Large intestine (tissue), 3 donors: ENCODE measurements around the gene CBARP. TPM values are rescaled to one million over a fixed set of nuclear protein-coding genes. Genes with fewer than 3 reads are reported as not detected.
"Not testable (repeated sequence)": the region's sequence is repeated elsewhere in the genome, so short reads cannot be mapped to it uniquely, and the experiment has no call there.

Experiments used
- DNase-seq, 2 donors: peaks; one replicate each; pipeline versions ENCODE4 v3.0.0 to v3.0.0-alpha.2; 2013
- H3K27ac ChIP-seq: one replicate; pipeline ENCODE4 v1.5.1; 2013; ENCODE audit warnings: low read length
- H3K27me3 ChIP-seq: 2 replicates; pipeline ENCODE4 v1.6.1; 2013; ENCODE audit warnings: low read length; ENCODE audit not compliant: control insufficient read depth, insufficient read depth
- H3K36me3 ChIP-seq: 2 replicates; pipeline ENCODE4 v1.6.1; 2013; ENCODE audit warnings: low read length; ENCODE audit not compliant: control insufficient read depth, insufficient read depth
- H3K4me1 ChIP-seq: one replicate; pipeline ENCODE4 v1.6.1; 2013; ENCODE audit warnings: low read length; ENCODE audit not compliant: control insufficient read depth, insufficient read depth
- H3K4me3 ChIP-seq: one replicate; pipeline ENCODE4 v1.5.1; 2013; ENCODE audit warnings: low read length
- H3K9me3 ChIP-seq: one replicate; pipeline ENCODE4 v1.6.1; 2013; ENCODE audit warnings: mild to moderate bottlenecking, low read depth, low read length, moderate library complexity; ENCODE audit not compliant: control insufficient read depth
- WGBS: methylation state at CpG from one replicate; pipeline ENCODE4 v1.1.5; 2013; ENCODE audit warnings: low lambda C conversion rate; ENCODE audit not compliant: insufficient coverage; 5-methylcytosine and 5-hydroxymethylcytosine counted together
- polyA plus RNA-seq: library from polyadenylated mRNA; unstranded; fragments of 120-200 nt; gene quantifications from one replicate; pipeline ENCODE4 v1.2.1, GENCODE V29; 2013

The CBARP gene
- polyA plus RNA-seq, 1 donor = 2.0 TPM

DNA sequence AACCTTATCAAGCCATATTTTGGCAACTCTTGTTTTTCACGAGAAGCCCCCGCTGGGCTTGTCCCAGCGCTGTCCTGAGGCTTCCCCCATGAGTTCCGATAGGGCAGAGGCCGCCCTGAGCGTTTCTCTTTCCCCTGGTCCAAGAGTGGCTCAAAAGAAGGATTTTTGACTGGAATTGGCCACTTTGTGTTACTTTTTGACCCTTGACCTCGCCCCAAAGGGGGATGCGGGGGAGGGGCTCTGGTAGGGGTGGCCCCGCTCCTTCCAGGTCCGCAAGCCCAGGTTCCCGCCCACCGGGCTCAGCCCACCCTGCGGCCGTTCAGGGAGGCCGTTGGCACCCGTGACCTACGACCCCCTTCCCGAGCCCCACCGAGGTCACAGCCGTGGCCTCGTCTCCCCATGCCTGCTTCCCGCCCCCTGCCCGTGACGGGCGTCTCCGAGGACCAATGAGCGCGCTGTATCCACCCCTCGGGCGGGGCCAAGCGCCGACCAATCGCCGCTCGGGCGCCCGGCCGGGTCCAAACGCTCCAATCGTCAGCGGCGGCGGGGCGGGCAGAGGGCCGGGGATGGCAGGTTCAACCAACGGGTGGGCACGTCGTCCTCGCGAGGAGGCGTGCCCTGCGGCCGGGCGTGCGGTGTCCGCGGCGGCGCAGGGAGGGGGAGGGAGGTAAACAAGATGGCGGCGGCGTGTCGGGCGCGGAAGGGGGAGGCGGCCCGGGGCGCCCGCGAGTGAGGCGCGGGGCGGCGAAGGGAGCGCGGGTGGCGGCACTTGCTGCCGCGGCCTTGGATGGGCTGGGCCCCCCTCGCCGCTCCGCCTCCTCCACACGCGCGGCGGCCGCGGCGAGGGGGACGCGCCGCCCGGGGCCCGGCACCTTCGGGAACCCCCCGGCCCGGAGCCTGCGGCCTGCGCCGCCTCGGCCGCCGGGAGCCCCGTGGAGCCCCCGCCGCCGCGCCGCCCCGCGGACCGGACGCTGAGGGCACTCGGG is 32.4 kb downstream of the CBARP start, which contains the start of gene STK11:
Gene STK11, plus strand, starts transcription at position 665 of the 986 bp plus-strand sequence. CDS start 1,136 bp downstream, outside the sequence.
- Histone ChIP-seq H3K27me3 (no peaks in the 10 kb centered on the region), H3K4me1 (peaks cover 40% of the 10 kb centered on the region), H3K27ac (peak within 1 kb of the TSS; percentile 92), H3K36me3 (peaks cover 9% of the 10 kb centered on the region), H3K9me3 (no peaks in the 10 kb centered on the region), H3K4me3 (peak within 1 kb of the TSS; percentile 98)
- WGBS = no CpG with 5 or more reads among the region's 114 CpGs
- peak; percentile 97 to 99 for DNase-seq

DNA sequence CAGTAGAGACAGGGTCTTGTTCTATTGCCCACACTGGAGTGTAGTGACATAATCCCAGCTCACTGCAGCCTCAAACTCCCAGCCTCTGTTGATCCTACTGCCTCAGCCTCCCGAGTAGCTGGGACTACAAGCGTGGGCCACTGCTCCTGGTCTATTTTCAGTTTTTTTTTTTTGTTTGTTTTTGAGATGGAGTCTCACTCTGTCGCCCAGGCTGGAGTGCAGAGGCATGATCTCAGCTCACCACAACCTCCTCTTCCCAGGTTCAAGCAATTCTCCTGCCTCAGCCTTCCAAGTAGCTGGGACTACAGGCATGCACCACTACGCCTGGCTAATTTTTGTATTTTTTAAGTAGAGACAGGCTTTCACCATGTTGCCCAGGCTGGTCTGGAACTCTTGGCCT is 37.2 kb downstream of the CBARP start:
- H3K27me3 ChIP-seq, H3K4me3 ChIP-seq, DNase-seq, H3K27ac ChIP-seq, H3K9me3 ChIP-seq, H3K36me3 ChIP-seq: not testable (repeated sequence)
- WGBS = no CpG with 5 or more reads among the region's 4 CpGs
- peaks cover 21% of the 10 kb centered on the region for H3K4me1 ChIP-seq

DNA sequence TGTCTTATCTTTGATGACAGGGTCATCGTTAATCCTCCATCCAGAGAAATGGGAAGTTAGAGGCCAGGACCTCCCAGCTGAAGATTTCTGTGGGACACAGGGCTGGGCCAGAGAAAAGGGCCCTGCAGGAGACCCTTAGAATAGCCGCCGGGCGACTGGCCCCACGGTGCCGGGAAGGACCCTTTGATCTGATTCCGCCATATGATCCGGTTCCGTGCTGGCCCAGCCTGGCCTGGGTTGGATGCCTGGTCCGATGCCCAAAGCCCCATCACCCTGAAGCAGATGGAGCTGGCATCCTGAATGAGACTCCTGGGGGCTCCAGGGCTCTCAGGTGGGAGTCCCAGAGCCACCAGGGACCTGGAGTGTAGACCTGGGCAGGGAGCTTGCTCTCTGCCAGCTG is 38.3 kb downstream of the CBARP start:
- WGBS = no CpG with 5 or more reads among the region's 10 CpGs
- DNase-seq = no peak
- peaks cover 15% of the 10 kb centered on the region for H3K4me1 ChIP-seq
- no peaks in the 10 kb centered on the region for H3K27me3 ChIP-seq
- no peak overlapping the region for H3K4me3 ChIP-seq
- no peak overlapping the region for H3K27ac ChIP-seq
- no peaks in the 10 kb centered on the region for H3K9me3 ChIP-seq
- no peaks in the 10 kb centered on the region for H3K36me3 ChIP-seq

DNA sequence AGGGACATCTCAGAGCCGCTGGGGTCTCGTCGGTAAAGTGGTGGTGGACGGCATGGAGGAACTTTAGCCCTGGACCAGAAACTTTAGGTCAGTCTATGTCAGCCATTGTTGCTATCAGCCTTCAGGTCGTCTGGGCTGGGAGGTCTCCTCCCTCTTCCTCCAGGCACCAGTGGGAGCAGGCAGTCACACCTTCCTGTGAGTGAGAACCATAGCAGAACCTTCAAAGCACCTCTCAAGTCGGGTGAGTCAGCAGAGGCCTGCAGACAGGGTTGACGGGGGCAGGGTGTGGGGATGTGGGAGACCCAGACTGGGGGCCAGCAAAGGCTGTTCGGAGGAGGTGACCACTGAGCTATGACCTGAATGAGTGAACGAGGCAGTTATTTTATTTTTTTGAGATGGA is 48.4 kb downstream of the CBARP start:
- no peaks in the 10 kb centered on the region for H3K4me1 ChIP-seq
- no peak overlapping the region for H3K4me3 ChIP-seq
- no peaks in the 10 kb centered on the region for H3K36me3 ChIP-seq
- no CpG with 5 or more reads among the region's 9 CpGs for WGBS
- no peak for DNase-seq
- no peaks in the 10 kb centered on the region for H3K9me3 ChIP-seq
- no peak overlapping the region for H3K27ac ChIP-seq
- H3K27me3 ChIP-seq = no peaks in the 10 kb centered on the region

DNA sequence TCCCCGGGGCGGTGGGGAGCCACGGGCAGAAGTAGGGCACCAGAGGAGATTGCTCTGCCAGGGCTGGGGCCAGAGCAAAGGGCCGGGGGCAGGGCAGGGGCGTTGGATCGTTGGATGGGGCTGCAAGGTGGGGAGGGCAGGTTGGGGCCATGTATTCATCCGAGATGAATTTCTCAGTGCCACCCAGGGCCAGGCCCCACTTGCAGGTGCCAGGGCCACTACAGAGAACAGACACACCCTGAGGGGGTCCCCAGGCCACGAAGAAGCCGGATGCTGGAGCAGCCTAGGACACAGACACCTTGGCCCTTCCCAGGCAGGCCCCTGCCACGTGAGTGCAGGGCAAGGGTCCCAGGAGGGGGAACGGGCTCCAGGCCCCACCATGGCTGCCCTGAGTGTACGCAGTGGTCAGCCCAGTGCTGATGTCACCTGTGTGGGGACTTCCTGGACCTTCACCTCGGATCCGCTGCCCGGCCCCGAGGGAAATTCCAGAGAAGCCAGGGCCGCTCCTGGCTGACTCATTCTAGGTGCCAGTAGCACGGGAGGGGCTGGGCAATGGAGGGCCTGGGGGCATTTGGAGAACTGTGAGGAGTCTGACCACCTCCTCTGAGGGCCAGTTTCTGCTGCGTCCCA is 54.1 kb downstream of the CBARP start:
- no CpG with 5 or more reads among the region's 19 CpGs for whole genome bisulfite sequencing
- H3K4me3 ChIP-seq = no peak overlapping the region
- H3K36me3 ChIP-seq = no peaks in the 10 kb centered on the region
- H3K27ac ChIP-seq = peak overlapping the region; percentile 39
- H3K27me3 ChIP-seq = no peaks in the 10 kb centered on the region
- peak; percentile 80 to 88 for DNase-seq
- H3K4me1 ChIP-seq = peaks cover 27% of the 10 kb centered on the region
- no peaks in the 10 kb centered on the region for H3K9me3 ChIP-seq

DNA sequence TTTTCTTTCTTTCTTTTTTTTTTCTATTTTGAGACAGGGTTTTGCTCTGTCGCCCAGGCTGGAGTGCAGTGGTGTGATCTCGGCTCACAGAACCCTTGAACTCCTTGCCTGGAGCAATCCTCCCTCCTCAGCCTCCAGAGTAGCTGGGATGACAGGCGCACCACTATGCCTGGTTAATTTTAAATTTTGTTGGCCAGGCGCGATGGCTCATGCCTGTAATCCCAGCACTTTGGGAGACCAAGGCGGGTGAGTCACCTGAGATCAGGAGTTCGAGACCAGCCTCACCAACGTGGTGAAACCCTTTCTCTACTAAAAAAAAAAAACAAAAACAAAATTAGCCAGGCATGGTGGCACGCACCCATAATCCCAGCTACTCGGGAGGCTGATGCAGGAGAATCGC is 55.1 kb downstream of the CBARP start:
- WGBS = no CpG with 5 or more reads among the region's 11 CpGs
- no peak for DNase-seq
- Histone ChIP-seq H3K9me3 (no peaks in the 10 kb centered on the region), H3K27me3 (no peaks in the 10 kb centered on the region), H3K4me1 (peaks cover 27% of the 10 kb centered on the region), H3K4me3 (no peak overlapping the region), H3K36me3 (no peaks in the 10 kb centered on the region), H3K27ac (no peak overlapping the region)

DNA sequence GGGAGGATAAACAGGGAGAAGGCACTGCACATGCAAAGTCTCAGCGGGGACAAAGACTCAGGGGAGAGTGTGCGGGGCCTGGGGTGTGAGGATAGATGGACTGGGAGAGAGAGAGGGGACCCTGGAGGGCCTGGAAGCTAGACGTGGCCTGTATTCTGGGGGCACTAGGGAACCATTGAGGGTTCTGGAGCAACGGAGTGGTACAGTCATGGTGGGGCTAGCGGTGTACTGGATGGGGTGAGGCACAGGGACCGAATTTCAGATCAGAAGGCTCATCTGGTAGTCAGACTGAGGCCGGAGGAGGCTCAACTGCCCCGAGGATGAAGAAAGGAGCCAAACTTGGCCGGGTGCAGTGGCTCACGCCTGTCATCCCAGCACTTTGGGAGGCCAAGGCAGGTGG is 55.7 kb downstream of the CBARP start:
- Histone ChIP-seq H3K36me3 (no peaks in the 10 kb centered on the region), H3K27ac (no peak overlapping the region), H3K4me3 (no peak overlapping the region), H3K4me1 (peaks cover 27% of the 10 kb centered on the region), H3K27me3 (no peaks in the 10 kb centered on the region), H3K9me3 (no peaks in the 10 kb centered on the region)
- DNase-seq = no peak
- no CpG with 5 or more reads among the region's 10 CpGs for WGBS

DNA sequence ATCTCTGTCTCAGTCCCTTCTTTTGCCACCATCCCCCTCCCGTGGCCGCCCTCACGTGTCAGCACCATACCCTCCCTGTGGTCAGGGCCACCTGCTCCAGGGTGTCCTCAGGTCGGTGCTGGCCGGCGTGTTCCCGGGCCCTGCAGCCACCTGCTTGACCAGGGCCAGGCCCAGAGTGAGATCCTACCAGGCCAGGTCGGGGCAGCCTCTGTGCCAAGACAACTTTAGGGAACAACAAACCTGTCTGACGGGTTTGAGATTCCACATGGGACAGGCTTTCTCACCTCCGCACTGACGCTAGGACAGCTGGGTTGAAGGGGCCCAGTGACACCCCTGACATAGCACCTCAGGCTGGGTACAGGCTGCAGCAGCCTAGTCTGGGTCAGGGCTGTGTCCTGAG is 56.2 kb downstream of the CBARP start:
- Histone ChIP-seq H3K4me3 (no peak overlapping the region), H3K9me3 (no peaks in the 10 kb centered on the region), H3K27me3 (no peaks in the 10 kb centered on the region), H3K36me3 (no peaks in the 10 kb centered on the region), H3K4me1 (peaks cover 27% of the 10 kb centered on the region), H3K27ac (no peak overlapping the region)
- WGBS = no CpG with 5 or more reads among the region's 11 CpGs
- peak in 1 of 2 donors; percentile 79 for DNase-seq

Other genes with a start within 250 kb of the CBARP start
- 0.22 TPM for gene GRIN3B, start 237.6 kb downstream of the CBARP start, polyA plus RNA-seq
- gene TMEM259, start 216.9 kb downstream of the CBARP start, polyA plus RNA-seq = 144 TPM
- not detected for gene RNU6-2, start 216.5 kb downstream of the CBARP start, polyA plus RNA-seq
- gene CNN2, start 211.4 kb downstream of the CBARP start, polyA plus RNA-seq = 31.5 TPM
- gene ABCA7, start 197.9 kb downstream of the CBARP start, polyA plus RNA-seq = 5.7 TPM
- 14.0 TPM for gene ARHGAP45, start 170.8 kb downstream of the CBARP start, polyA plus RNA-seq
- 130 TPM for gene POLR2E, start 142.6 kb downstream of the CBARP start, polyA plus RNA-seq
- 394 TPM for gene GPX4, start 134.0 kb downstream of the CBARP start, polyA plus RNA-seq
- 25.1 TPM for gene SBNO2, start 63.7 kb downstream of the CBARP start, polyA plus RNA-seq
- gene STK11, start 32.2 kb downstream of the CBARP start, polyA plus RNA-seq = 67.1 TPM
- 136 TPM for gene ATP5F1D, start 3.7 kb upstream of the CBARP start, polyA plus RNA-seq
- gene MIDN, start 10.6 kb upstream of the CBARP start, polyA plus RNA-seq = 110 TPM
- gene CIRBP, start 31.3 kb upstream of the CBARP start, polyA plus RNA-seq = 564 TPM
- 37.4 TPM for gene FAM174C, start 37.5 kb upstream of the CBARP start, polyA plus RNA-seq
- gene EFNA2, start 47.9 kb upstream of the CBARP start, polyA plus RNA-seq = 25.6 TPM
- 91.9 TPM for gene NDUFS7, start 145.9 kb upstream of the CBARP start, polyA plus RNA-seq
- 16.0 TPM for gene GAMT, start 163.5 kb upstream of the CBARP start, polyA plus RNA-seq
- 97.8 TPM for gene DAZAP1, start 169.6 kb upstream of the CBARP start, polyA plus RNA-seq
- gene RPS15, start 200.4 kb upstream of the CBARP start, polyA plus RNA-seq = 1,404 TPM
- gene APC2, start 212.1 kb upstream of the CBARP start, polyA plus RNA-seq = 5.6 TPM
- gene C19orf25, start 241.2 kb upstream of the CBARP start, polyA plus RNA-seq = 29.8 TPM